Spleen (tissue), 7 donors: ENCODE measurements around the gene TECTB.

ENCODE experiments used
- CTCF ChIP-seq, 11 experiments: fragments of 200-600 bp in 7 of 11; fragments of 450-650 bp in 4 of 11; sonication (generic) in 4 of 11; IDR thresholded peaks in 8 of 11; conservative IDR thresholded peaks in 3 of 11; 1 replicate in 7 of 11; 2 replicates in 4 of 11; pipeline versions ENCODE4 v1.4.0 to v1.8.0; 2016 to 2021; ENCODE audit warnings: antibody characterized with exemption in 11 of 11, inconsistent platforms in 4 of 11, mild to moderate bottlenecking in 1 of 11
- POLR2AphosphoS5 ChIP-seq, 3 donors: sonication (generic); formaldehyde crosslinking; IDR thresholded peaks; one replicate each; pipeline ENCODE4 v1.5.1; 2017; ENCODE audit warnings: antibody characterized with exemption in 3 of 3
- donor health status: DM: no; HTN: no; CAD: no; lungs with moderate emphysema.
- donor health status: DM: no; HTN: no; CAD: no.
- donor health status: DM: no; HTN: no; CAD: no.

- TF ChIP-seq POLR2AphosphoS5 (IDR thresholded peaks at IDR 0.05) (no peak), CTCF (IDR thresholded peaks at IDR 0.05 in 8 of 11, conservative IDR thresholded peaks at IDR 0.05 in 3 of 11) (no peak)
Observed at GRCh38 chr10:112352044-112352443, 68.8 kb downstream of the TECTB start.
